Osteoblast (primary cell): ENCODE data around the gene OSBPL9. TPM values are rescaled to one million over a fixed set of nuclear protein-coding genes. Genes with fewer than 3 reads are reported as not detected.
A peak's percentile ranks its signal among the peaks of the same experiment; 100 is the strongest.
"Not testable (repeated sequence)": the region's sequence is repeated elsewhere in the genome, so short reads cannot be mapped to it uniquely, and the experiment has no call there.

Experiments used
- DNase-seq: peaks from one replicate; pipeline ENCODE4 v3.0.0; 2011; ENCODE audit warnings: low spot score, mixed read lengths; ENCODE audit not compliant: insufficient read length; ENCODE audit errors: missing footprints
- H2AFZ ChIP-seq: 2 replicates; pipeline ENCODE4 v1.6.0; 2011; ENCODE audit warnings: mild to moderate bottlenecking, low read length
- H3K27ac ChIP-seq: 2 replicates; pipeline ENCODE4 v1.5.1; 2011; ENCODE audit warnings: mild to moderate bottlenecking, low read depth, low read length, moderate library complexity
- H3K27me3 ChIP-seq: 2 replicates; pipeline ENCODE4 v1.6.0; 2012; ENCODE audit warnings: mild to moderate bottlenecking, control low read depth, inconsistent platforms, low read length, moderate library complexity; ENCODE audit not compliant: insufficient read depth
- H3K36me3 ChIP-seq: 2 replicates; pipeline ENCODE4 v1.5.1; 2011; ENCODE audit warnings: mild to moderate bottlenecking, low read length, control low read depth, moderate library complexity; ENCODE audit not compliant: insufficient read depth
- H3K4me1 ChIP-seq: 2 replicates; pipeline ENCODE4 v1.5.1; 2011; ENCODE audit warnings: mild to moderate bottlenecking, low read length, control low read depth, moderate library complexity; ENCODE audit not compliant: insufficient read depth
- H3K4me2 ChIP-seq: 2 replicates; pipeline ENCODE4 v1.6.0; 2011; ENCODE audit warnings: mild to moderate bottlenecking, low read length; ENCODE audit not compliant: insufficient read depth
- H3K4me3 ChIP-seq: fragments of 200-600 bp; sonication (generic); 3 replicates; pipeline ENCODE4 v1.5.1; 2012; ENCODE audit warnings: mild to moderate bottlenecking, low read length, inconsistent platforms; ENCODE audit not compliant: insufficient read depth
- H3K79me2 ChIP-seq: 2 replicates; pipeline ENCODE4 v1.6.0; 2012; ENCODE audit warnings: mild to moderate bottlenecking, low read length, control low read depth, inconsistent platforms; ENCODE audit not compliant: insufficient read depth
- H3K9me3 ChIP-seq: 2 replicates; pipeline ENCODE4 v1.5.1; 2011; ENCODE audit warnings: low read depth, low read length, control low read depth
- H4K20me1 ChIP-seq: 2 replicates; pipeline ENCODE4 v1.6.0; 2012; ENCODE audit warnings: mild to moderate bottlenecking, low read length, control low read depth; ENCODE audit not compliant: insufficient read depth
- CTCF ChIP-seq: IDR thresholded peaks from 2 replicates; pipeline ENCODE4 v1.5.1; 2011; ENCODE audit warnings: mild to moderate bottlenecking, low read depth, low read length, moderate library complexity; ENCODE audit errors: extremely low read depth
- total RNA-seq: library from RNA; depleted of rRNA; stranded (reverse); fragments of >200 nt; gene quantifications from 2 replicates; pipeline ENCODE4 v1.2.3, GENCODE V29; 2012

Gene OSBPL9
- total RNA-seq, 1 donor, result 87.9 TPM

DNA sequence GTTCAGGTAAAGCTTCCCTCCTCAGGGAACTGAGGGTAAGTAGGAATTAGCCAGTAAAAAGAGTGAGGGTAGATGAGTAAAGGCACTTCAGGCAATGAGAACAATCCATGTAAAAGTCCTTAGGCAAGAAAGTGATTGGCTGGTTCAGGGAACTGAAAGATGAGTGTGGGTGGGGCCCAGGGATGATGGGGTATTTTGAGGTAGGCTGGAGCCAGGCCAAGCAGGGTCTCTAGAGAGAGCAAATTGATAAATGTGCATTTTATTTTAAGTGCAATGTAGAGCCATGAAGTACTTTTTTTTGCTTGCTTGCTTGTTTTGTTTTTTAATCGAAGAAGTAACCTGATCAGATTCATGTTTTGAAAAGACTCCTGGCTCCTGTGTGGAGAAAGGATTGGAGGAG lies 26.5 kb downstream of the OSBPL9 start:
- Histone ChIP-seq H3K4me1 (peaks cover 40% of the 10 kb centered on the region), H3K36me3 (no peaks in the 10 kb centered on the region), H3K27ac (peak overlapping the region; percentile 96), H3K4me2 (peak overlapping the region; percentile 2), H3K79me2 (peaks cover 70% of the 10 kb centered on the region), H2AFZ (no peak overlapping the region), H4K20me1 (no peaks in the 10 kb centered on the region), H3K9me3 (no peaks in the 10 kb centered on the region), H3K4me3 (no peak overlapping the region), H3K27me3 (no peaks in the 10 kb centered on the region)
- TF ChIP-seq CTCF, result no peak
- DNase-seq, result no peak

- Histone ChIP-seq H3K4me2 (peak overlapping the region; percentile 67), H2AFZ (no peak overlapping the region), H3K27me3 (no peaks in the 10 kb centered on the region), H3K9me3 (no peaks in the 10 kb centered on the region), H3K4me1 (peaks cover 47% of the 10 kb centered on the region), H3K36me3 (no peaks in the 10 kb centered on the region), H3K79me2 (peaks cover 63% of the 10 kb centered on the region), H3K4me3 (no peak overlapping the region), H3K27ac (peak overlapping the region; percentile 72), H4K20me1 (no peaks in the 10 kb centered on the region)
- TF ChIP-seq CTCF, result no peak
- DNase-seq, result no peak
These were observed 27.1 kb downstream of the OSBPL9 start for GRCh38 chr1:51644020-51644419.

- Histone ChIP-seq H3K4me2 (peak overlapping the region; percentile 67), H3K36me3 (no peaks in the 10 kb centered on the region), H4K20me1 (no peaks in the 10 kb centered on the region), H2AFZ (no peak overlapping the region), H3K27me3 (no peaks in the 10 kb centered on the region), H3K27ac (peak overlapping the region; percentile 72), H3K9me3 (no peaks in the 10 kb centered on the region), H3K4me3 (peak overlapping the region; percentile 13), H3K79me2 (peaks cover 63% of the 10 kb centered on the region), H3K4me1 (peaks cover 52% of the 10 kb centered on the region)
- DNase-seq, result peak; percentile 45
- no peak for TF ChIP-seq CTCF
These were observed 27.8 kb downstream of the OSBPL9 start for GRCh38 chr1:51644533-51645197.

DNA sequence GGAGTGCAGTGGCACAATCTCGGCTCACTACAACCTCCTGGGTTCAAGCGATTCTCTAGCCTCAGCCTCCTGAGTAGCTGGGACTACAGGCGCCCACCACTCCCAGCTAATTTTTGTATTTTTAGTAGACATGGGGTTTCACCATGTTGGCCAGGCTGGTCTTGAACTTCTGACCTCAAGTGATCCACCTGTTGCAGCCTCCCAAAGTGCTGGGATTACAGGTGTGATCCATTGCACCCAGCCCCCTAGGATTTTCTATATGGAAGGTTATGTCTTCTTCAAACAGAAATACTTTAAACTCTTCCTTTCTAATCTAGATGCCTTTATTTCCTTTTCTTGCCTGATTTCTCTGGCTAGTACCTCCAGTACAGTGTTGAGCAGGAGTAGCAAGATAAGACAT lies 29.7 kb downstream of the OSBPL9 start:
- H3K4me3 ChIP-seq, H3K27me3 ChIP-seq, H3K27ac ChIP-seq, H3K9me3 ChIP-seq, H4K20me1 ChIP-seq, DNase-seq, H2AFZ ChIP-seq, H3K36me3 ChIP-seq, H3K4me2 ChIP-seq: not testable (repeated sequence)
- H3K4me1 ChIP-seq, result peaks cover 60% of the 10 kb centered on the region
- H3K79me2 ChIP-seq, result peaks cover 64% of the 10 kb centered on the region
